Measurements from ENCODE around the gene SSH2.
"Not testable (repeated sequence)": the region's sequence is repeated elsewhere in the genome, so short reads cannot be mapped to it uniquely, and the experiment has no call there.

SSH2 gene

GRCh38 chr17:29707212-29707571, 222.8 kb downstream of the SSH2 start:
- no peak for ATAC-seq

GRCh38 chr17:29706045-29706431, 224.0 kb downstream of the SSH2 start:
- no peak for ATAC-seq

More at GRCh38 chr17:29707212-29707571, 222.8 kb downstream of the SSH2 start:
- no peak for DNase-seq

GRCh38 chr17:29705386-29705785, 224.6 kb downstream of the SSH2 start:
- DNase-seq (no peak), ATAC-seq (no peak)

More at GRCh38 chr17:29706045-29706431, 224.0 kb downstream of the SSH2 start:
- no peak for DNase-seq

- no peak for ATAC-seq
- DNase-seq: no peak
Observed at GRCh38 chr17:29699283-29699682, 230.7 kb downstream of the SSH2 start.

GRCh38 chr17:29698837-29699236, 231.2 kb downstream of the SSH2 start:
- ATAC-seq (no peak), DNase-seq (no peak)

GRCh38 chr17:29698019-29698777, 231.8 kb downstream of the SSH2 start:
- ATAC-seq: no peak
- no peak for DNase-seq

GRCh38 chr17:29697371-29697770, 232.7 kb downstream of the SSH2 start:
- DNase-seq (no peak), ATAC-seq (no peak)

GRCh38 chr17:29694918-29695563, 235.0 kb downstream of the SSH2 start:
- ATAC-seq (no peak), DNase-seq (no peak)

- ATAC-seq: no peak
- no peak for DNase-seq
Observed at GRCh38 chr17:29693751-29694150, 236.3 kb downstream of the SSH2 start.

- ATAC-seq (no peak), DNase-seq (no peak)
Observed at GRCh38 chr17:29687596-29687995, 242.4 kb downstream of the SSH2 start.

GRCh38 chr17:29686993-29687590, 242.9 kb downstream of the SSH2 start:
- DNase-seq (no peak), ATAC-seq (no peak)

GRCh38 chr17:29683481-29683880, 246.5 kb downstream of the SSH2 start:
- no peak for ATAC-seq

GRCh38 chr17:29682987-29683386, 247.0 kb downstream of the SSH2 start:
- no peak for DNase-seq
- no peak for ATAC-seq

More at GRCh38 chr17:29683481-29683880, 246.5 kb downstream of the SSH2 start:
- DNase-seq: no peak

GRCh38 chr17:29682054-29682453, 248.0 kb downstream of the SSH2 start:
- DNase-seq (no peak), ATAC-seq (no peak)

- DNase-seq: no peak
Observed at GRCh38 chr17:29677824-29678223, 252.2 kb downstream of the SSH2 start.

GRCh38 chr17:29677221-29677791, 252.7 kb downstream of the SSH2 start:
- ATAC-seq: no peak

More at GRCh38 chr17:29677824-29678223, 252.2 kb downstream of the SSH2 start:
- ATAC-seq: no peak

GRCh38 chr17:29675961-29676360, 254.1 kb downstream of the SSH2 start:
- not testable (repeated sequence) for DNase-seq, ATAC-seq

More at GRCh38 chr17:29677221-29677791, 252.7 kb downstream of the SSH2 start:
- DNase-seq: no peak

- no peak for DNase-seq
- ATAC-seq: no peak
Observed at GRCh38 chr17:29674281-29674680, 255.7 kb downstream of the SSH2 start.

GRCh38 chr17:29671661-29672060, 258.4 kb downstream of the SSH2 start:
- DNase-seq: no peak
- ATAC-seq: no peak

- no peak for ATAC-seq
Observed at GRCh38 chr17:29669266-29669665, 260.8 kb downstream of the SSH2 start.

GRCh38 chr17:29667969-29668368, 262.1 kb downstream of the SSH2 start:
- ATAC-seq (no peak), DNase-seq (no peak)

More at GRCh38 chr17:29669266-29669665, 260.8 kb downstream of the SSH2 start:
- no peak for DNase-seq

GRCh38 chr17:29665481-29665810, 264.6 kb downstream of the SSH2 start:
- DNase-seq (no peak), ATAC-seq (no peak)
